Adipocyte (in vitro differentiated cells): ENCODE data around the gene PHF3.
"Not testable (repeated sequence)": the region's sequence is repeated elsewhere in the genome, so short reads cannot be mapped to it uniquely, and the experiment has no call there.

Experiments
- DNase-seq: peaks from one replicate; pipeline ENCODE4 v3.0.0-alpha.2; 2015; ENCODE audit warnings: low read depth
- H3K27me3 ChIP-seq: replicated peaks from 2 replicates; pipeline ENCODE4 v1.7.0; 2013; ENCODE audit warnings: mild to moderate bottlenecking, low read length, moderate library complexity; ENCODE audit not compliant: control insufficient read depth, insufficient read depth
- H3K36me3 ChIP-seq: 2 replicates; pipeline ENCODE4 v1.7.0; 2013; ENCODE audit warnings: low read length, mild to moderate bottlenecking, moderate library complexity; ENCODE audit not compliant: control insufficient read depth, insufficient read depth, severe bottlenecking
- H3K4me1 ChIP-seq: 2 replicates; pipeline ENCODE4 v1.7.0; 2013; ENCODE audit warnings: mild to moderate bottlenecking, low read length, moderate library complexity; ENCODE audit not compliant: control insufficient read depth, insufficient read depth
- H3K4me3 ChIP-seq: 2 replicates; pipeline ENCODE4 v1.7.0; 2013; ENCODE audit warnings: mild to moderate bottlenecking, low read length, moderate library complexity
- H3K9ac ChIP-seq: 2 replicates; pipeline ENCODE4 v1.7.0; 2013; ENCODE audit warnings: mild to moderate bottlenecking, low read length, moderate library complexity
- H3K9me3 ChIP-seq: 2 replicates; pipeline ENCODE4 v1.7.0; 2013; ENCODE audit warnings: mild to moderate bottlenecking, low read length, moderate library complexity; ENCODE audit not compliant: control insufficient read depth

The PHF3 gene

GRCh38 chr6:63743691-63744090 is 108.1 kb downstream of the PHF3 start:
- H3K27me3 ChIP-seq: no peaks in the 10 kb centered on the region
- H3K9me3 ChIP-seq: peaks cover 4% of the 10 kb centered on the region
- no peak overlapping the region for H3K4me3 ChIP-seq
- H3K36me3 ChIP-seq: no peaks in the 10 kb centered on the region
- H3K9ac ChIP-seq: no peak overlapping the region
- peaks cover 9% of the 10 kb centered on the region for H3K4me1 ChIP-seq
- DNase-seq: no peak

GRCh38 chr6:63744810-63745209 is 109.2 kb downstream of the PHF3 start:
- Histone ChIP-seq H3K4me1 (peaks cover 9% of the 10 kb centered on the region), H3K9me3 (peaks cover 4% of the 10 kb centered on the region), H3K36me3 (no peaks in the 10 kb centered on the region), H3K27me3 (no peaks in the 10 kb centered on the region), H3K9ac (no peak overlapping the region), H3K4me3 (no peak overlapping the region)
- no peak for DNase-seq

GRCh38 chr6:63745784-63746183 is 110.2 kb downstream of the PHF3 start:
- Histone ChIP-seq H3K4me3 (no peak overlapping the region), H3K36me3 (no peaks in the 10 kb centered on the region), H3K9me3 (peaks cover 4% of the 10 kb centered on the region), H3K9ac (no peak overlapping the region), H3K27me3 (no peaks in the 10 kb centered on the region), H3K4me1 (peaks cover 4% of the 10 kb centered on the region)
- DNase-seq: no peak

DNA sequence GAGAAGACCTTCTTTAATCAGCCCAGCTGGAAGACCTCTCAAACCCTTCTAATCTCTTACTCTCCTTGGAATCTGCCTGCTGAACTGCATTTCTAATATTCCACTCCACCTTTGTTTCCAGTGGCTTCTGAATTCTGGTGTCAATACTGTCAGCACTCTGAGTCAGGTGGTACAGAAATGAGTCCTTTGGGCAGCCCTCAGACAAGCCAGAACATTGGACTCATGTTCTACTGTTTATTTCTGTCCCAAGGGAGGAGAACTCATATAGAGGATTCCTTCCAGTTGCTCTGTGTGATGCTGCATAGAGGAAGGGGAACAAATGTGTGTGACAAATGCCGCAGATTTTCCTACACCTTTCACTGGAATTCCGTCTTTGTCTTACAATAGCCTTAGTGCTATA is 114.8 kb downstream of the PHF3 start:
- H3K36me3 ChIP-seq: peaks cover 7% of the 10 kb centered on the region

GRCh38 chr6:63757275-63757674 is 121.7 kb downstream of the PHF3 start:
- H3K9me3 ChIP-seq, H3K27me3 ChIP-seq, H3K9ac ChIP-seq, H3K4me1 ChIP-seq, H3K36me3 ChIP-seq, DNase-seq, H3K4me3 ChIP-seq: not testable (repeated sequence)

More for the DNA sequence above, 114.8 kb downstream of the PHF3 start:
- Histone ChIP-seq H3K9ac (no peak overlapping the region), H3K4me1 (no peaks in the 10 kb centered on the region), H3K9me3 (peaks cover 4% of the 10 kb centered on the region), H3K27me3 (no peaks in the 10 kb centered on the region), H3K4me3 (no peak overlapping the region)
- no peak for DNase-seq

GRCh38 chr6:63757826-63758225 is 122.2 kb downstream of the PHF3 start:
- Histone ChIP-seq H3K36me3 (peaks cover 8% of the 10 kb centered on the region), H3K4me3 (no peak overlapping the region), H3K9ac (no peak overlapping the region), H3K9me3 (peaks cover 5% of the 10 kb centered on the region), H3K4me1 (no peaks in the 10 kb centered on the region), H3K27me3 (no peaks in the 10 kb centered on the region)
- no peak for DNase-seq

DNA sequence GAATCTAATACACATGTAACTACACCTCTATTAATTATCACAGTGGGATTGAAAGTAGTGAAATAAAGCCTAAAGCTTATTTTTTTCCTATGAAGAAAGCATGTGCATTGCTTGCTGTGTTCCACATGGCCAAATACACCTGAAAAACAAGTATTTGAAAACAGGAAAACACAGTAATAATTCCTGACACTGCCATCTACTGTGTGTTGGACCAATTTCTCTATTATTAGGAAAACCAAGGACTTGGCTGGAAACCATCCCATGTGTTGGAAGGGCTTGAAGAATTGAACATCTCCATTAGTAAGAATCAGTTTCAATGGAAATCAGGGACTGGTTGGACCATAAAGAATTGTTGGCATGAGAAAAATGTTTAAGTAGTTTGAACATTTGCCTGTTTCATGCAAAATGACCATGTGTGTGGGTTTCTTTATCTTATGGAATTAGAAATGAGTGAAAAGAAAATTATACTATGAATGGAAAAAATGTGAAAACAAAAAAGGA is 124.1 kb downstream of the PHF3 start:
- H3K36me3 ChIP-seq: peaks cover 8% of the 10 kb centered on the region
- no peaks in the 10 kb centered on the region for H3K4me1 ChIP-seq
- peaks cover 5% of the 10 kb centered on the region for H3K9me3 ChIP-seq
- no peak for DNase-seq
- H3K27me3 ChIP-seq: no peaks in the 10 kb centered on the region
- no peak overlapping the region for H3K4me3 ChIP-seq
- H3K9ac ChIP-seq: no peak overlapping the region

DNA sequence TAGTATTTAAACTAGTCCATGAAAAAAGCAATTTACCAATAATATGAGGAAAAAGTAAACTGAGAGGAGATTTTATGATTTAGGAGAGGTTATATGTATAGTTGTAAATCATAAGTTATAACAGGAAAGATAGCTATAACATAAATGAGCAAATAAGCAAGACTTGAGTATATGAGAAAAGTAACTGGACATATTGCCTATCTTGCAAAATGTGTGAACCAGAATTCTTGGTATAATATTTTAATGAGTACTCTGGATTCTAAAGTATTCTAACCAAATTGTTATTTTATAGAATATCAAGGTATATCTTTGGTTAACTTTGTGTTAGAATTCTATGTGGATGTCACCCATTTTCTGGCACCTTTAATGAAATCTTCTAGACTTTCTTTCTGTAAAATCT is 124.6 kb downstream of the PHF3 start:
- DNase-seq: no peak
- Histone ChIP-seq H3K27me3 (no peaks in the 10 kb centered on the region), H3K36me3 (peaks cover 8% of the 10 kb centered on the region)

GRCh38 chr6:63764318-63764916 is 128.8 kb downstream of the PHF3 start:
- H3K4me3 ChIP-seq: no peak overlapping the region
- H3K27me3 ChIP-seq: no peaks in the 10 kb centered on the region
- peaks cover 8% of the 10 kb centered on the region for H3K9me3 ChIP-seq
- peak; percentile 84 for DNase-seq
- no peaks in the 10 kb centered on the region for H3K4me1 ChIP-seq
- H3K36me3 ChIP-seq: no peaks in the 10 kb centered on the region
- H3K9ac ChIP-seq: no peak overlapping the region

More for the DNA sequence above, 124.6 kb downstream of the PHF3 start:
- H3K4me3 ChIP-seq: no peak overlapping the region
- no peak overlapping the region for H3K9ac ChIP-seq
- H3K9me3 ChIP-seq: peaks cover 5% of the 10 kb centered on the region
- H3K4me1 ChIP-seq: no peaks in the 10 kb centered on the region
